HG02642 (cell line): ENCODE data around the gene TMUB2.
"Not testable (repeated sequence)": the region's sequence is repeated elsewhere in the genome, so short reads cannot be mapped to it uniquely, and the experiment has no call there.

Experiments
- ATAC-seq: cut with Tn5 transposase; IDR thresholded peaks from one replicate; pipeline ENCODE4 v1.9.1; 2021; ENCODE audit warnings: mild to moderate bottlenecking; ENCODE audit not compliant: unreplicated experiment, poor library complexity

TMUB2 gene

GRCh38 chr17:44186307-44187130, at the start of gene TMUB2:
TMUB2 (plus strand) TSS chr17:44186972; CDS start chr17:44187709, 737 bp downstream.
- ATAC-seq: peak; percentile 90

- ATAC-seq: no peak
Measured at GRCh38 chr17:44137891-44138709, 48.7 kb upstream of the TMUB2 start.

GRCh38 chr17:44143921-44144320, 42.9 kb upstream of the TMUB2 start:
- not testable (repeated sequence) for ATAC-seq

- ATAC-seq: no peak
Measured at GRCh38 chr17:44144966-44145739, 41.6 kb upstream of the TMUB2 start.

DNA sequence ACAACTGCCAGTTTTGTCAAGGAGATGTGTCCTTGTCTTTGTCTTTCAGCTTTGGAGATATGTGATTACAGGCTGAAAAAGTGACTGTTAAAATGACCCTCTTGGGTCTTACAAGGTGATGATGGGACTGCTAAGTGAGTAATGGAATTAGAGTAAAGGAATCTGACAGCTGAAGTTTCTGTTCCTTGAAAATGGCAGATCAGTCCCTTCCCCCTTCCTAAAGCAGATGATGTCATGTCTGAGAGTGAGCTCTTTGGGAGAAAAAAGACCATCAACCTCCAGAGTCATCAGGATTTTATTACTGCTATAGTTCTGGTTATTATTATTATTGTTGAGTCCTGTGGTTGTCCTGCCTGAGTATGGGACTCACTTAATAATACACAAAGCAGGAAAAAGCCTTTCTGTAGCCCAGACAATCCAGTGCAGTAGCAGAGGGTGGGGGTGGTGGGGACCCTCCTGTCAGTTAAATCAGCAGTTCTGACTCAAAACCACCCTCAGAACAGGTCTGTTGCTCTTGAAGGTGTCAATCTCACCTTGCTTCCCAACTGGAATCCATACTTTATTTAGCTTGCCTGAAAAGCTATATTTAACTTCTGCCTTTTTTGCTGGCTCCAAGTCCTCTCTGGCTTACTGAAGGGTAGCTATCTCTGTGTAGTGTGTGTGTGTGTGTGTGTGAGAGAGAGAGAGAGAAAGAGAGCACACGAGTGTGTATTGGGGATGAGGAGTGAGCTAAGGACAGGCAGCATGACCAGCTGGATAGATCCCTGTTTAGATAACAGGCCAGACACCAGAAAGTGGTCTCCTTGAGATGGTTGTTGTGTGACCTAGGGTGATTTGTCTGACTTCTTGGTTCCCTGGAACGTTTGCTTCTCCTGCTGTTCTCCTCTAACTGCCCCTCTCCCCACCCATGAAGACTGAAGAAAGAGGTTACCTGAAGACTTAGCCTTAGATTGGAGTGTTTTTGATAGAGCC, 40.1 kb upstream of the TMUB2 start:
- no peak for ATAC-seq

DNA sequence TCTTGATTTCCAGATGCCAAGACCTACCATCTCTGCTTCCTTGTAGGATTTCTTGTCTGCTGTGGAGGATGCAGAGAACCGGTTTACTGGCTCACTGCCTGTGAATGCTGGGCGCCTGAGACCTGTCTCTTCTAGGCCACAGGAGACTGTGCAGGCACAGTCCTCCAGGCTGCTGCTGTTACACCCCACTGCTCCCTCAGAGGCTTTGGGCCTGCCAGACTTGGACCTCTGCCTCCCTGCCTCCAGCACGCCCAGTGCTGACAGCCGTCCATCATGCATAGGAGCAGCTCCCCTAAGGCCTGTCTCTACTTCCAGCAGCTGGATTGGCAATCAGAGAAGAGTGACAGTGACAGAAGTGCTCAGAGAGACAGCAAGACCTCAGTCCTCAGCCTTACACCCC, 39.0 kb upstream of the TMUB2 start:
- no peak for ATAC-seq

DNA sequence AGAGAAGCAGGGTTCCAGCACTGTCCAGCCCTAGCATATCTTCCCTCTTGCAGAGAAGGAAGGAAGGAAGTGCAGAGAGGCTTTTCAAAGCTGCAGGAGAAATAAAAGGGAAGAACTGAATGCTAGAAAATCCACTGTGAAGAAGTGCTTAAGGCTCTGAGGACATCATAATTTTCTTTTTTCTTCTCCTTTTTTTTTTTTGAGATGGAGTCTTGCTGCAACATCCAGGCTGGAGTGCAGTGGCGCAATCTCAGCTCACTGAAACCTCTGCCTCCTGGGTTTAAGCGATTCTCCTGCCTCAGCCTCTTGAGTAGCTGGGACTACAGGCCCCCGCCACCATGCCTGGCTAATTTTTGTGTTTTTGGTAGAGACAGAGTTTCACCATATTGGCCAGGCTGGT, 37.7 kb upstream of the TMUB2 start:
- ATAC-seq: not testable (repeated sequence)

GRCh38 chr17:44149750-44150329, 36.9 kb upstream of the TMUB2 start:
- no peak for ATAC-seq

DNA sequence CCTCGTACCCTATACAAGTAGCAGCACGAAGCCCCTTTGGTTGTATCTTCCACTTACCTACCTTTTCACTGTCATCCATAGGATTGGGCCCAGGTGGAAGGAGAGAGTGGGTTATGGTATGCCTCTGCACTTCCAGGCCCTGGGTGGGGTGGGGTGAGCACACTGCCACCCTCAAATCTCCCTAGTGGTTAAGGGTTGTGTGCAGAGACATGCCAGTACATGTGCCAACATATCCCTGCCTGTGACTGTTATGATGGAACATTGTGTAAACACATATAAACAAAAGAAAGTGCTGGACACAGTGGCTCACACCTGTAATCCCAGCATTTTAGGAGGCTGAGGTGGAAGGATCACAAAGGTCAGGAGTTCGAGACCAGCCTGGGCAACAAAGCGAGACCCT, 33.9 kb upstream of the TMUB2 start:
- no peak for ATAC-seq

- no peak for ATAC-seq
Measured at GRCh38 chr17:44155488-44155887, 31.3 kb upstream of the TMUB2 start.

DNA sequence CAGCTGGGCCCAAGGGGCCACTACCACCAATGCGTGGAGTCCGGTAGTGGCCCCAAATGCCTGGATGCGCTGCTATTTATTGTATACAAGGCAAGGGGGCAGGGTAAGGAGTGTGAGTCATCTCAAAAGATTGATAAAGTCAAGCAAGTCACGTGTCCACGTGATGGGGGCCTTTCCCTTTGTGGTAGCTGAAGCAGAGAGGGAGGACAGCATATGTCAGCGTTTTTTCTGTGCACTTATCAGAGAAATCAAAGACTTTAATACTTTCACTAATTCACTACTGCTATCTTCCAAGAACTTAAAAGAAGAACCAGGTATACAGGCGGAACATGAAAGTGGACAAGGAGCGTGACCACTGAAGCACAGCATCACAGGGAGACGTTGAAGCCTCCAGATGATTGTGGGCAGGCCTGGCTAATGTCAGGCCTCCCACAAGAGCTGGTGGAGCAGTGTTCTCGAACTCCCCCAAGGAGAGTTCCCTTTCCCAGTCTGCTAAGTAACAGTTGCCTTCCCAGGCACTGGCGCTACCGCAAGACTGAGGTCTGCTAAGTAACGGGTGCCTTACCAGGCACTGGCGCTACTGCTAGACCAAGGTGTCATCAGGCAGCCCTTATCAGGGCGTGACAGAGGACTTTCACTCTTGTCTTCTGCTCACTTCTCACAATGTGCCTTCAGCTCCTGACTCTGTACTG, 27.1 kb upstream of the TMUB2 start:
- no peak for ATAC-seq

DNA sequence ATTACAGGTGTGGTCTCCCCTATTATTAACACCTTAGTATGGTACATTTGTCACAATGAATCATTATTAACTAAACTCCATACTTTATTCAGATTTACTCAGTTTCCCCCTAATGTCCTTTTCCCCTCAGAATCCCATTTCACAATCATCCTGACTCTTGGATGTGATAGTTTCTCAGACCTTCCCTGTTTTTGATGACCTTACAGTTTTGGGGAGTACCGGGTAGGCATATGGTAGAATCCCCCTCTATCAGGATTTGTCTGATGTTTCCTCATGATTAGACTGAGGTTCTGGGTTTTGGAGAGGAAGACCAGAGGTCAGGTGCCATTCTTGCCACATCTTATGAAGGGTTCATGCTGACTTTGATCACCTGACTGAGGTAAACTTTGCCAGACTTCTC, 22.3 kb upstream of the TMUB2 start:
- no peak for ATAC-seq

DNA sequence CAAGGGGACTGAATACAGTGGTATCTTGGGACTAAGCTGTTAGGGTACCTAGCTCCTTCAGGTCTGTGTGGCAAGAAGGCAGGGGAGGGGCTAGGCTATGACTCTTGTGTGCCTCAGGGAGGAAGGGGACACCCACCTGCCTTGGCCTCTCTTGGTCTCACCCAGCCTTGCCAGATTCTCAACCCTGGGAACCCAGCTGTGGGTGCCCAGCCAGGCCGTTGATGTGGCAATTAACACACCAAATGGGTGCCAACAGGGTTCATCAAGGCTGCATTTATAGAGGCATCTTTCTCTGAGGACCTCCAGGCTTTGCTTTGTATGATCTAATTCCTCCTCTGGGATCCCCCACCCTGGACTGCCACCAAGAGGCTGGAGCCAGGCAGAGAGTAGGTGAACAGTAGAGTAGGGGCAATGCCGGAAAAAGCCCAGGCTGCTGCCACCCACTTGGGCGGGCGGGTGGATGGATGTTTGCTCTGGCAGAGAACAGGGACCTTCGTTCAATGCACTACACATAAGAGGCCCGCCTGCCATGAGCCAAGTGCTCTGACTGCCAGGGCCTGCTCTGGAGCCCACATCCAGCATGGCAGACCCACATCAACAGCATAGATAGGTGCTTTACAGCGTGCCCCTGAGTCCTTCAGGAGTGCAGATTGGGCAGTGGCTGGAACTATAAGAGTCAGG, 19.5 kb upstream of the TMUB2 start:
- ATAC-seq: no peak

DNA sequence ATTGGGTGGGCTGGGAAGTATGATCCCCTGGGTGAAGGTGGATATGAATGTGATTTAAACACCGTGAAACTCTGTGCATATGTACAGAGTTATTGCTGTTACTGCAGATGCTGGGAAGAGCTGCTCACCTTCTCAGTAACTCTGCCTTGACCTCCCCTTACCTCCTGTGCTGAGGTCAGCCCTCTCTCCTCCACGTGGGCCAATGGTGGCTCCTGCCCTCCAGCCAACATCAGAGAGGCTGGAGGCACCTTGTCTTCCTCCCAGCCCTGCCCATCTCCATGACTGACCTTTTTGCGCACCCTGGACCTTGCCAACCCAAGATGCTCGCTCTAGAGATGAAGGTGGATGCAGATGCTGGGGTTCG, 16.7 kb upstream of the TMUB2 start:
- ATAC-seq: no peak

DNA sequence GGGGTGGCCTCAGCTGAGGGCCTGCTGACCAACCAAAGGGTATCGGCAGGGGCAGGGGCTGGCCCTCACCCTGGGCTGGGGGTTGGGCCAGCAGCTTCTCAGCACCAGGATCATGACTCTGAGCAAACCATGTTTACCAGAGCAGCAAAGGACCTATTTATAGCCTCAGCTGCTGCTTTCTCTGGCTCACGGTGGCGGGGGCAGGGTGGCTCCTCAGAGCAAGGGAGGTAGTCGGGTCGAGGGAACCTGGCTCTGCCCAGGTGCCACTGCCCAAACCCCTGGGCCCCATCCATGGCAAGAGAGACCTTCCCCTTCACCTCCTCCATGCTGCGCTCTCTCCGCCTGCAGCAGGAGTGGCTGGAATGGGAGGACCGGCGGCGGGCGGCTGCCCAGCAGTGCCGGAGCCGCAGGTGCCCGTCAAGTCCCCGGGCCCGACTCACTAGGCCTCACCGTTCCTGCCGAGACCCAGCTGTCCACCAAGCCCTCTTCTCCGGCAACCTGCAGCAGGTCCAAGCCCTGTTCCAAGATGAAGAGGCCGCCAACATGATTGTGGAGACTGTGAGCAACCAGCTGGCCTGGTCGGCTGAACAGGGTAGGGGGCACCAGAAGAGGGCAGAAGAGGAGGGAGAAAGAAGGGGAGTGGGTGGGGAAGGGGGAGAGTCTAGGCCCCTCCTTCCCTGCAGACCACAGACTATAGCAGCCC, 16.1 kb upstream of the TMUB2 start, which contains the start of gene ASB16:
ASB16 (plus strand) TSS at position 206 of the 703 bp plus-strand sequence; CDS start at position 292, 86 bp downstream.
- ATAC-seq: no peak

- ATAC-seq: no peak
Measured at GRCh38 chr17:44171931-44172455, 14.8 kb upstream of the TMUB2 start.

DNA sequence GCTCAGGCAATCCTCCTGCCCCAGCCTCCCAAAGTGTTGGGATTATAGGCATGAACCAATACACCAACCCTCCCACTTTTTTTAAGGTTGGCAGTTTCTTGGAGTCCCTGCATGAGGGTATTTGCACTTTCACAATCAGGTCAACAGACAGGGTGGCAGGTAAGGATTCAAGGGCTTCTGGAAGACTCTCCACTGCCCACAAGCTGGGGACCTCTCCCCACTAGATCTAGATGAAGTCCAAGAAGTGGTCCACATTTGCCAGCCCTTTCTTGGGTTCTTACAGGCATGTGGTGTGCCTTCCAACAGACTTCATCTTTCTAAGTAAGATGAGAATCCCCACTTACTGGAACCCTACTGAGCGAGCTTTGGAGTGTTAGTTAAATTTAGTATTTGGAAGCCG, 12.3 kb upstream of the TMUB2 start:
- no peak for ATAC-seq
